GM18507 (cell line): ENCODE measurements around the gene CDH4.

Experiments
- DNase-seq: peaks from one replicate; pipeline ENCODE4 v3.0.0; 2011; ENCODE audit warnings: low read depth; ENCODE audit not compliant: insufficient read length; ENCODE audit errors: extremely low spot score
- FAIRE-seq: peaks from 2 replicates; lab custom pipeline; 2011; peaks lifted over from hg19 to GRCh38; lab: Jason Lieb, UNC

Gene CDH4

DNA sequence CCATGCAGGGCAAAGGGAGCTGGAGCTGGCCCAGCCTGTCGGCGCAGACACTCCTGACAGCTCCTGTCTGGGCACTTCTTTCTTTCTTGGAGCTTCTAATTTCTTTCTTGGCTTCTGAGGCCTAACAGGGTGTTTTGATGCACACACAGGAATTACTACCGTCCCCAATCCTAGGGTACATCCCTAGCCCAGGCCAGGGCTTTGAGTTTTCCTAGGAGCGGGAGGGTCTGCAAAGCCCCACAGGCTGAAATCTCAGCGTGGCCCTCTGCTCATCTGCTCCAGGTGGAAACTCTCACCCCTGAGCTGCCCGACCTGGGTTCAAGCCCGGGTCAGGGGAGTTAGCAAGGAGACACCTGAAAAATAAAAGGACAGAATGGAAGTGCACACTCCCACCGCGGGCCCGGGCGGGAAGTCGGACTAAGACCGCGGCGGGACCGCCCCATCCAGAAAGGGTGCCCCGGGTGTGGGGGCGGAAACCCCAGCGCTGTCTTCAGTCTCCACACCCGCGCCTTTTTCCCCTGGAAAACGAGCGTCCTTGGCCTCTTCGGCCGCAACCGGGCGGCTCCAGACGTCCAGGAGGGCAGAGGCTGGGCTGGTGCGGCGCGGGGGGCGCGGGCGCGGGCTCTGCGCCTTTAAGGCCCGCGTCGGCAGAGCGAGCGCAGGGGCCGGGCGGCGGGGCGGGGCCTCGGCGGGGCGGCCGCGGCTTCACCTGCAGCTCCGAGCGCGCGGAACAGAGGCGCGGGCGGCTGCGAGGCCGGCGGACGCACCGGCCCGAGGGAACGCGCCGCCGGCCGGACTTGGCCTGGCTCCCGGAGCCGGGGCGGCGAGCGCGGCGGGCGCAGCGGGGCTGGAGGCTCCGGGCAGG, at the start of gene CDH4:
CDH4 (plus strand) TSS at position 733 of the 865 bp plus-strand sequence.
- no peak for FAIRE-seq

GRCh38 chr20:61203320-61203719, 48.7 kb upstream of the CDH4 start:
- FAIRE-seq (no peak), DNase-seq (no peak)

More for the DNA sequence above, at the start of gene CDH4:
- DNase-seq: no peak

GRCh38 chr20:61204206-61204605, 47.9 kb upstream of the CDH4 start:
- no peak for FAIRE-seq

GRCh38 chr20:61205769-61206168, 46.3 kb upstream of the CDH4 start:
- no peak for FAIRE-seq

More at GRCh38 chr20:61204206-61204605, 47.9 kb upstream of the CDH4 start:
- DNase-seq: no peak

DNA sequence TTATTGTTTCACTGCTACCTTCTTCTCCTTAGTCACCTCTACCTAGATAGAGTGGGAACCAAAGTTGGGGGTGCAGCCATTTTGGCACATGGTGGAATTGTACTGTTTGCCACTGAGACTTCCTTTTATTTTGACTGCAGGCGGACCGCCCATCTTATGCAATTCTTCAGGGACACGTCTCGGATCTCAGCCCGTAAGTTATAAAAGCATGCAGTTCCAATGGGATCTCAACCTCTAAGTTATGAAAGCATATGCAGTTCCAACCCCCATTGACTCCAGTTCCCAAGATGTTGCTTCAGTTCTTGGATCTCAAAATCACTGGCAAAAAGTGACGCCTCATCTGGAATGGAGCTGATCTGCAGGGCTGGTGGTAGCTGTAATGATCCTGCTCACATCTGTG, 41.2 kb upstream of the CDH4 start:
- FAIRE-seq: no peak
- no peak for DNase-seq

More at GRCh38 chr20:61205769-61206168, 46.3 kb upstream of the CDH4 start:
- no peak for DNase-seq

- no peak for FAIRE-seq
- DNase-seq: no peak
Observed at GRCh38 chr20:61217848-61218247, 34.2 kb upstream of the CDH4 start.

DNA sequence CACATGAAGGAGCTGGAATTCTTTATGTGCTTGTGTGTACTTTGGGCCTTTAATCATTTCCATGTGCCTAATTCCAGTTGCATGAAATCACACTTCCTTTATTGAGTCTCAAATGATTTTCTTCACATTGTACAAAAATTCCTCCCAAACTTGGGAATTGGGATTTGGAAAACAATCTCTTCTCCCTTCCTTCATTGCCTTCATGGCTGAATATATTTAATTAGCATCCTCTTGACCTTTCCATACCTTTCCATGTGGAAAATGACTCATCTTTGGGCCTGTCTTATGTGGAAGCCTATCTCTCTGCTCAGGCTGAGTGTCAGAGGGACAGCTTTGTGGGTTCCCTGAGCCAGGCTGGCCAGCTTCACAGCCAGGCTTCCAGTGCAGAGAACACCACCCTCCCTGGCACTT, 33.0 kb upstream of the CDH4 start:
- no peak for DNase-seq
- FAIRE-seq: no peak

DNA sequence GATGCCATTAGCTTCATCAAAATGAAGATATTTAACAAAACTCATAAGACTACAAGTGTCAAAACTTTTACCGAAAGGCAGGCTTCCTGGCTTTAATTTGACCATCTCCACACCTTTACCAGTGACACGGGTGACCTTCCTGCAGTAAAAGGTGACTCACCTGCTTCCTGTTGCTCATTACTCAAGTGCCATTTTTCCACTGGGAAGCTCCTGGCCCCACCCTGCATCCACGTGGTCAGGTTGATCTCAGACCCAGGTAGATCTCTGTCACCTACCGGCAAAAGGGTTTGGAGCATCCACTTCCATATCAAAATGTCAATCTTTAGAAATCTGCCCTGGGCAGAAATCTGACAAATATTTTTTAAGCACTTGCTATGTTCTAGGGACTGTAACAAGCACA, 31.9 kb upstream of the CDH4 start:
- no peak for DNase-seq
- no peak for FAIRE-seq

- DNase-seq: no peak
Observed at GRCh38 chr20:61220626-61221325, 31.3 kb upstream of the CDH4 start.

GRCh38 chr20:61222699-61223098, 29.4 kb upstream of the CDH4 start:
- no peak for FAIRE-seq
- no peak for DNase-seq

More at GRCh38 chr20:61220626-61221325, 31.3 kb upstream of the CDH4 start:
- FAIRE-seq: no peak

DNA sequence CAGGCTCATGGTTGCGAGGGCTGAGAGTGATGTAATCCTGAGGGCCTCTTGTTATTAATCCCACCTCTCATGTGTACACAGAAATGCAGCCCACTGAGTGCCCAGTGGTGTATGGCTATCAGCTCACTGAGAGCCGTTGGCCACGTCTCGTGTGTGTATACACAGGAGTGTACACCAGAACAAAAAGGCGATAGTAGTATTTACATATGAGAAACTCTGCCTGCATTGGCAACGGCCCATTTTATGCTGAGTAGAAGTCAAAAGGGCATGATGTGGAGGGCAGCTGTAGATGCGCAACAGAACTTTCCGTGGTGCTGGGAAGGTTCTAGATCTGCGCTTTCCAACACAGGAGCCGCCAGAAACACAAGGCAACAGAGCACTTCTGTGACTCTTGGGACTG, 28.9 kb upstream of the CDH4 start:
- FAIRE-seq (no peak), DNase-seq (no peak)

- DNase-seq (no peak), FAIRE-seq (no peak)
Observed at GRCh38 chr20:61230166-61230565, 21.9 kb upstream of the CDH4 start.

- DNase-seq (no peak), FAIRE-seq (no peak)
Observed at GRCh38 chr20:61233590-61233989, 18.5 kb upstream of the CDH4 start.

DNA sequence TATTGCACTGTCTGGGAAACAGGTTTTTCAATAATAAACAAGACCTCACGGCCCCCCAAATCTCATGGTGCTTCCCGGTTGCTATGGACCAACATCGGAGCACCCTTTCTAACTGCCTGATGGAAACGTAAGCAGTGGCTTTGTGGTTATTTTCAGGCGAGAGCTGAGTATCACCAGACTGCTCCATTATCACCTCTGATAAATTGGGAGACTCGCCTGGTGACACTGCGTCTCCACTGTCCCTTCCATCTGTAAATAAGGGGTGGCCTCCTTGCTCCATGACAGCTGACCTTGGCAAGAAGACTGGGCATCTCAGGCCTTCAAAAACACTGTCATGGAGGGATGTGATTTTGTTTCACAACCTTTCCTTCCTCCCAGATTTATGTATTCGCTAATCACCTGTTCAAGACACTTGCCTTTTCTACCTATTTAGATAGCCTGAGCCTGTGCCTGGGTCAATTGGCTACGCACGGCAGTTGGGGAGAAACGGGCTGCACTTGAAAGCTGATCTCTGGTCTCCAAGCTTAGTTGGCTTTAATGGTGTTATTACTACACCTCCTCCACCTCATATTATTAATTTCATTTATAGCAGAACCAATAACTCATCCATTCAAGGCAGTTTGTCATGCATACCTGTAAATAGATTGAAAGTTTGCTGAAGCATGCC, 17.7 kb upstream of the CDH4 start:
- no peak for FAIRE-seq
- no peak for DNase-seq

DNA sequence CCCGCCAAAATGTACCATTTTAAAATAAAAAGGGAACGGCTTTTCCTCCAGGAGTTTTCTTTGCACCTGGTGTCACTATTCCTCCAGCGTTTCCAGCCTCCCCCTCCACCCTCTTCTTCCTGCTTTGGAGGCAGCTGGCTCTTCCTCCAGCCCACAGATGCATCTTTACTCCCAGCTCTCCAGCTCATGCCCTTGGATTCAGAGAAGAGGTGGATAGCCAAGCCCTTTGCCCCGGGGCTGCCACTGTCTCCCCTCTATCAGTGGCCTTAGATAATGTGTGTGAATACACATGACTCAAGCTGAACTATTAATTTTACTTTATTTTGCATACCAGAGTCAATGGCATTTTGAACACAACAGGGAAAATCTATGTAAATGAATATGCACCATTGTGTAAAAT, 15.3 kb upstream of the CDH4 start:
- FAIRE-seq (no peak), DNase-seq (no peak)

DNA sequence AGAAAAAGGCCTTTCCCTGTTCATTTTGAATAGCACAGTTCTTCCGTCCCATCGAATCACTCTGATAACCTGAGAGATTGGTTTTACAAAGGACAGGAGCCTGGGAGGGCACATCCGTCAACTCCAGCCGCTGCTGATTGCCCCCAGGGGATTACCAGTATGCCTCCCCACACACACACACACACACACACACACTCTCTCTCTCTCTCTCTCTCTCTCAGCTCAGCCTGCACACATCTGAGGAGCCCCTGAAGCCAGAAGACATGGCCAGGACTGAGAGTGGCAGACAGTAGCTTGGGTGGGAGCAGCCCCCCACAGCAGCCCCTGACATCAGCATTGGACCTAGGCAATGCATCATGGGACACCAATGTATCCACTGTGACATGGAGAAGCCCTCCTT, 13.2 kb upstream of the CDH4 start:
- no peak for DNase-seq
- no peak for FAIRE-seq

DNA sequence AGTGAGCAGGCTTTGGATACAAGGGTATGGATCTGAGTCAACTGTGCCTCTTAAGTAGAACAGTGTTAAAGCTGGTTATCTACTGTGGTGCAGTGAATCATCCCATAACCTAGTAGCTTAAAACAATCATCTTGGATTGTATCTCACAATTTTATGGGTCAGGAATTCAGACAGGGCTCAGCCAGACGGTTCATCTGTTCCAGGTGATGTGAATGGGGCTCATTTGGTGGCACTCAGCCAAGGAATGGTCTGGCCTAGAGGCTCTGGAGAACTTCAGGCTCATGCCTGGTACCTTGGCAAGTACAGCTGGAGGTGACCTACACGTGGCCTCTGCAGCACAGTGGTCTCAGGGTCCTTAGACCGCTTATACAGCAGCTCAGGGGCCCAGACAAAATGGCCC, 11.2 kb upstream of the CDH4 start:
- FAIRE-seq (no peak), DNase-seq (no peak)

GRCh38 chr20:61244213-61244612, 7.8 kb upstream of the CDH4 start:
- DNase-seq (no peak), FAIRE-seq (no peak)

DNA sequence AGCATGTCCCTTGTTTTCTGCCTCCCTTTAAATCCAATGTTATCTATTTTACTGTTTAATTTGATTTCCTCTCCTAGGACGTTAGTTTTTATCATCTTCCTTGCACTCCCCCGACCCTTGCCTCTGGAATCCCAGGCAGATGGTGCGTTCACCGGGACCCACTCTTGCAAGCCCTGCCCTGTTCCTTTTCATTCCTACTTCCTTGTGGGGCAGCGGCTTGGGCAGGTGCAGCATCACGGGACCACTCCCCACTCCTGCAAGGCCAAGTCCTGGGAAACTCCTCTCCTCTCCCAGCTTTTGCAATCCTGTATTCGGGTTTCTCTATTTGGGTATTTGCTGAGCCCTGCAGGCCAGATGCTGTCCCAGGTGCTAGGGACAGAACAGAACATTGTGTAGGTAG, 5.8 kb upstream of the CDH4 start:
- no peak for FAIRE-seq

DNA sequence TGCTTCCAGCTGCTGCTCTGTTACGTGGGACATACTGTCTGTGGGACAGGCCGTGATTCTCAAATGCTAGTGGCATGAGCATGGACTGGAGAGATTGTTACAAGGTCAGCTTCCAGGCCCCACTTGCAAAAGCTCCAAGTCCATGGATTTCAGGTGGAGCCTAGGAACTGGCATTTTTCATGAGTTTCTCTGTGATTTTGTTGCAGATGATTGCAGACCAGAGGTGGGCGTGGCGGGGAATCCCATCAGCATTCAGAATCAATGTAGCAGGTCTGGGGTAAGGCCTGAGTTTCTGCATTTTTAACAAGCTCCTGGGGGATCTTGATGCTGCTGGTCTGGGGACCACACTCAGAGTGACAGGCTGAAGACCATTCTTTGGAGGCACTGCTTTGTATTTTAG, 2.4 kb upstream of the CDH4 start:
- DNase-seq (no peak), FAIRE-seq (no peak)

More for the DNA sequence above, 5.8 kb upstream of the CDH4 start:
- no peak for DNase-seq
